Muscle layer of colon (tissue), 2 donors: ENCODE data around the gene GPRIN2.
"Not testable (repeated sequence)": the region's sequence is repeated elsewhere in the genome, so short reads cannot be mapped to it uniquely, and the experiment has no call there.

Experiments used
- H3K27ac ChIP-seq: one replicate; pipeline ENCODE4 v1.7.0; 2013; ENCODE audit warnings: low read depth, mild to moderate bottlenecking, low read length, moderate library complexity
- H3K27me3 ChIP-seq, 2 donors: one replicate each; pipeline ENCODE4 v1.7.0; 2013; ENCODE audit warnings: low read length in 2 of 2, mild to moderate bottlenecking in 2 of 2; ENCODE audit not compliant: insufficient read depth in 2 of 2, control insufficient read depth in 1 of 2
- H3K36me3 ChIP-seq: one replicate; pipeline ENCODE4 v1.7.0; 2013; ENCODE audit warnings: mild to moderate bottlenecking, low read length; ENCODE audit not compliant: insufficient read depth
- H3K4me1 ChIP-seq: one replicate; pipeline ENCODE4 v1.7.0; 2013; ENCODE audit warnings: mild to moderate bottlenecking, low read length; ENCODE audit not compliant: insufficient read depth
- H3K4me3 ChIP-seq, 2 donors: one replicate each; pipeline ENCODE4 v1.7.0; 2013; ENCODE audit warnings: low read length in 2 of 2, low read depth in 1 of 2, mild to moderate bottlenecking in 1 of 2, moderate library complexity in 1 of 2
- H3K9ac ChIP-seq: one replicate; pipeline ENCODE4 v1.7.0; 2013; ENCODE audit warnings: low read length
- H3K9me3 ChIP-seq: one replicate; pipeline ENCODE4 v1.7.0; 2013; ENCODE audit warnings: mild to moderate bottlenecking, low read length
- donor health status: abdominal sarcoma.
- donor health status: Adenocarcinoma of cecum.

Gene GPRIN2

DNA sequence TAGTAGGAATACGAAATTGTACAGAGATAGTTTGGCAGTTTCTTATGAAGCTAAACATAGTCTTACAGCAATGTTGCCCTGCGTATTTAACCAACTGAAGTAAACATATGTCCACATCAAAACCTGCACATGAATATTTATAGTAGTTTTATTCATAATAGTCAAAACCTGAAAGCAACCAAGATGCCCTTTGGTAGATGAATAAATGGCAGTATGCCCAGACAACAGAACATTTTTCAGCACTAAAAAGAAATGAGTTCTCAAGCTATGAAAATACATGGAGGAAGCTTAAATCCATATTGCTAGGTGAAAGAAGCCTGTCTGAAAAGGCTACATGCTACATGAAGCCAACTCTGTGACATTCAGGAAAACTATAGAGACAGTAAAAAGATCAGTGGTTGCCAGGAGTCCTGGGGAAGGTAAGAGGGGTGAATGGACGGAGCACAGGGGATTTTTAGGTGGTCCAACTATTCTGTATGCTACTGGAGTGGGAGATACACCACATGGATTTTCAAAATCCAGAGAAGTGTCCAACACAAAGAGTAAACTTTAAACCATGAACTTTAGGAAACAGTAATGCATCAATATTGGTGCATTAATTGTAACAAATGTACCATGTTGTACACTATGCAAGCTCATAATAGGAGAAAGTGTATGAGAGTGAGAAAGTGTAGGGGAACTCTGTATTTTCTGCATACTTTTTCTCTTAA lies 17.6 kb downstream of the GPRIN2 start:
- no peak overlapping the region for H3K9ac ChIP-seq
- peaks cover 24% of the 10 kb centered on the region for H3K4me1 ChIP-seq
- H3K4me3 ChIP-seq: no peak overlapping the region
- no peaks in the 10 kb centered on the region for H3K9me3 ChIP-seq
- no peak overlapping the region for H3K27ac ChIP-seq
- H3K36me3 ChIP-seq: no peaks in the 10 kb centered on the region
- no peaks in the 10 kb centered on the region for H3K27me3 ChIP-seq

DNA sequence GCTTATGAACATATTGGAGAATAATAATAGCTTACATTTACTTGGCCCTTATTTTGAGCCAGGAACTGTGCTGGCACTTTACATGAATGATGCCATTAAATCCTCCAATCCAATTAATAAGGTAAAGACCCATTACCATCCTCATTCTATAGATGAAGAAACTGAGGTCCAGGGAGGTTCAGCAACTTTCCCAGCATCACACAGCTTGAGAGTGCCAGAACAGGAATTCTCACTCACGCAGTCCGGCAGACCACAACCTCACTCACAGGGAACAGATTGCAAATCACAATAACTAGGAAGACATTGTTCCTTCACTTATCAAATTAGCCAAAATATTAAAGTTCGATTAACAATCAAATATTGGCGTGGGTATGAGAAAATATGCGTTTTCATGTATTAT lies 18.3 kb downstream of the GPRIN2 start:
- Histone ChIP-seq H3K36me3 (no peaks in the 10 kb centered on the region), H3K9me3 (no peaks in the 10 kb centered on the region), H3K9ac (no peak overlapping the region), H3K4me1 (peaks cover 24% of the 10 kb centered on the region), H3K4me3 (no peak overlapping the region), H3K27me3 (no peaks in the 10 kb centered on the region), H3K27ac (no peak overlapping the region)

DNA sequence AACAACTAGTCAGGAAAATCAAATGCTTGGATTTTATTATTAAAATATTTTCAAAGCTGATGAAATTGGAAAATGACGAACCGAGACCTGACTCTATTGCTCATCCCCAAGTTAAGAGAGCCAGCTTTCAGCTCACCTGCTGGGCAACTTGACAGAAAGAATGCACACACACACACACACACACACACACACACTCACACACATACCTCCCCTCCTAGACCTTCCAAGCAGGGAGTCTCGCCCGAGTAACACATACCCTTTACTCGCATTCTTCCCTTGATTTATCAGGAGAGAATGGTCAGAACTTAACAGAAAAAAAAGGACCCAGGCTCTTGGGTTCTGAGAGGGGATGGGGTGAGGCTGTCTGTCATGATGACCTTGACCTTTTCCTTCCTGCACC lies 19.1 kb downstream of the GPRIN2 start:
- H3K4me1 ChIP-seq: peaks cover 24% of the 10 kb centered on the region
- no peak overlapping the region for H3K4me3 ChIP-seq
- H3K27ac ChIP-seq: no peak overlapping the region
- no peaks in the 10 kb centered on the region for H3K27me3 ChIP-seq
- H3K9me3 ChIP-seq: no peaks in the 10 kb centered on the region
- H3K36me3 ChIP-seq: no peaks in the 10 kb centered on the region
- H3K9ac ChIP-seq: no peak overlapping the region

DNA sequence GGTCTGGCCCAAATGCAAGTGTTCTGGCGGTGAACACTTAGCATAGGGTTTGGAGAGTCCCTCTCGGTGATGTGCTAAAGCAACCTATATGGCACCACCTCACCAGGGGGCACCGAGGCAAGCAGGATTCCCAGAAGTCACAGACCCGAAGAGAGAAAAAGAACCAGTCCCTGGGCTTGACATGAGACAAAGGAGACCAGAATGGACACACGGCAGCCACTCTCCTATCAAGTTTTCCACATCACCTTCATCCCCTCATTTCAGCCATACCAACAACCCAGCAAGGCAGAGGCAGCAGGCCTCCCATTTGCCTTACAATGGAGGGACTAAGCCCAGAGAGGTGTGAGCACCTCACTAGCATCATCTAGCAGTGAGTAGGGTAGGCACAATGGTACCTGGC lies 19.7 kb downstream of the GPRIN2 start:
- H3K9ac ChIP-seq: no peak overlapping the region
- no peak overlapping the region for H3K27ac ChIP-seq
- H3K9me3 ChIP-seq: no peaks in the 10 kb centered on the region
- no peaks in the 10 kb centered on the region for H3K36me3 ChIP-seq
- peaks cover 24% of the 10 kb centered on the region for H3K4me1 ChIP-seq
- no peak overlapping the region for H3K4me3 ChIP-seq
- H3K27me3 ChIP-seq: no peaks in the 10 kb centered on the region

DNA sequence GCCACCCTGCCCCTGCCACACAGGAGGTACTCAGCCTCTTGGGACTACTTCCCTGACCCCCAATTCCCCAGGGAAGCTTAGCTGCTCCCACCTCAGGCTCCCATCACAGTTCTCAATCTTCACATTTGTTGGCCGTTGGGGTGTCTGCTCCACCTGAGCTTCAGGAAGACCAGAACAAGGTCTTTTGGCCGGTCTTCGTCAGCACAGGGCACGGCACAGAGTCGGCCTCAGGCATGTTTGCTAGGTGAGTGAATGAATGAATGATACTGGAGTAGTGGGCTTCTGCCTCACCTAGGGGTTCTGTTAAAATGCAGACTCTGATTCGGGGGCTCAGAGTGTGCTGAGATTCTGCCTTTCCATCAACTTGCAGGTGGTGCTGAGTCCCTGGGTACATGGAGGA lies 20.3 kb downstream of the GPRIN2 start:
- no peaks in the 10 kb centered on the region for H3K9me3 ChIP-seq
- H3K4me1 ChIP-seq: peaks cover 24% of the 10 kb centered on the region
- no peaks in the 10 kb centered on the region for H3K36me3 ChIP-seq
- H3K9ac ChIP-seq: no peak overlapping the region
- H3K27me3 ChIP-seq: no peaks in the 10 kb centered on the region
- no peak overlapping the region for H3K27ac ChIP-seq
- no peak overlapping the region for H3K4me3 ChIP-seq

DNA sequence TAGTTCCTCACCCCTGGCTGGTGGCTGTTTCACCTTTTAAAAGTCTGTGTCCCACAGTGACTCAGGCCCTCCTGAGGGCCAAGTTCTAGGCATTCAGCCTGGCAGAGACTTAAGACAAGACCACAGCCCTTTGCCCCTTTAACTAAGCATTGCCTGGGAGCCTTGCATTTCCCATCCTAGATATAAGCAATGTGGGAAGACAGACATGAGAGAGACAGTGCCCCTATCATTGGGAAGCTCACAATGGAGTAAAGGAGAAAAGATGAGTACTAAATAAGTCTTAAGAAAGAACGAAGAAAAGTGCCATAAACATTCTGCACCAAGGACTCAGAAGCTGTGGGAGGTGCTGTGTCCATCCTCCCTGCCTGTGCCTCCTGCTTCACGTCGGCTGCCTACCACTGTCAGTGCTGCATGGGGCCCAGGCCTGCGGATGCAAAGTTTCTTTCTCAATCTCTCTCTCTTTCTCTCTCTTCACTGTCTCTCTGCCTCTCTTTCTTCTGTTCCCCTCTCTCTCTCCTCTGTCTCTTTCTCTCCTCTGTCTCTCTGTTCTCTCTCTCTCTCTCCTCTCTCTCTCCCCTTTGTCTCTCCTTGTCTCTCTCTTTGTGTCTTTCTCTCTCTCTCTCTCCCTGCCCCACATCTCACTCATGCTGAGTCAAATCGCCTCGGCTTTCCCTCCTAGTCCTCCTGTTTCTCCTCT lies 21.5 kb downstream of the GPRIN2 start:
- Histone ChIP-seq H3K36me3 (no peaks in the 10 kb centered on the region), H3K9me3 (no peaks in the 10 kb centered on the region), H3K9ac (no peak overlapping the region), H3K4me3 (no peak overlapping the region), H3K4me1 (peaks cover 15% of the 10 kb centered on the region), H3K27ac (no peak overlapping the region), H3K27me3 (no peaks in the 10 kb centered on the region)

DNA sequence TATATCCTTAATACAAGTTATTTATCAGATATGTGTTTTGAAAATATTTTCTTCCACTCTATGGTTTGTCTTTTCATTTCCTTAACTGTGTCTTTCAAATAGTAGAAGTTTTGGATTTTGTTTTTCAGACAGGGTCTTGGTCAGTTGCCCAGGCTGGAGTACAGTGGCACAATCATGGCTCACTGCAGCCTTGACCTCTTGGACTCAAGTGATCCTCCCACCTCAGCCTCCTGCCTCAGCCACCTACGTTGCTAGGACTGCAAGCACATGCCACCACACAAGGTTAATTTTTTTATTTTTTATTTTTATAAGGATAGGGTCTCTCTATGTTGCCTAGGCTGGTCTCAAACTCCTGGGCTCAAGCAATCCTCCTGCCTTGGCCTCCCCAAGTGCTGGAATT lies 24.2 kb downstream of the GPRIN2 start:
- H3K27ac ChIP-seq, H3K9ac ChIP-seq, H3K27me3 ChIP-seq, H3K4me1 ChIP-seq, H3K9me3 ChIP-seq, H3K36me3 ChIP-seq, H3K4me3 ChIP-seq: not testable (repeated sequence)

DNA sequence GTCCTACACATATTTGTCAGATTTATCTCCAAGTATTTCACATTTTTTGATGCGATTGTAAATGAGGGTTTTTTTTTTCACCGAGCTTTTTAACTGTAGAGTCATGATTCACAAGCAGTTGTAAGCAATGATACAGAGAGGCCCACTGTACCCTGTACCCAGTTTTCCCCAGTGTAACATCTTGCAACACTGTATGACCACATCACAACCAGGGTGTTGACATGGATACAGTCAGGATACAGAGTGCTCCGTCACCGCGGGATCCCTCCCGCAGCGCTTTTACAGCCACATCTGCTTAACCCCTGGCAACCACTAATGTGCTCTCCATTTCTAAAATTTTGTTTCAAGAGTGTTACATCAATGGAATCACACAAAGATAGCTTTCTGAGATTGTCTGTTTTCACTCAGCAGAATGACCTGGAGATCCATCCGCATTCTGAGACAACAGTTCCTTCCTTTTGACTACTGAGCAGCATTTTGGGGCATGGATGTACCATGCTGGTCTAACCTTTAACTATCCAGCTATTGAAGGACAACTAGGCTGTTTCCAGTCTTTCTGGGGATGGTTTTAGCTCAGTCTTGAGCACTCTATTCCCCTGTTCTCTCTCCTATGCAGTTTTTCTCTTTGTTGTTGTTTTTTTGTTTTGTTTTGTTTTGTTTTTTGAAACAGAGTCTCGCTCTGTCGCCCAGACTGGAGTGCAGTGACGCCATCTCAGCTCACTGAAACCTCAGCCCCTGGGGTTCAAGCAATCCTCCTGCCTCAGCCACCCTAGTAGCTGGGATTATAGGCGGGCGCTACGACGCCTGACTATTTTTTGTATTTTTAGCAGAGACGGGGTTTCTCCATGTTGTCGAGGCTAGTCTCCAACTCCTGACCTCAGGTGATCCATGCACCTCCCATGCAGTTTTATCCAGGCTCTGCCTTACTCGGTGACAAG lies 25.9 kb downstream of the GPRIN2 start:
- Histone ChIP-seq H3K27me3 (no peaks in the 10 kb centered on the region), H3K9ac (no peak overlapping the region)

DNA sequence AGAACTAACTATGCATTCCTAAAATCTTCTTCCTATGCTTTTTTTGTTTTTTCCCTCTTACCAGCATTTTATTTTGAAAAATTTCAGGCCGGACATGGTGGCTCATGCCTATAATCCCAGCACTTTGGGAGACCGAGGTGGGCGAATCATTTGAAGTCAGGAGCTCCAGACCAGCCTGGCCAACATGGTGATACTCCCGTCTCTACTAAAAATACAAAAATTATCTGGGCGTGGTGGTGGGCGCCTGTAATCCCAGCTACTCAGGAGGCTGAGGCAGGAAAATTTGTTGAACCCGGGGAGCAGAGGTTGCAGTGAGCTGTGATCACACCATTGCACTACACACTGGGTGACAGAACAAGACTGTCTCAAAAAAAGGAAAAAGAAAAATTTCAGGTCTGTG lies 26.7 kb downstream of the GPRIN2 start:
- H3K4me3 ChIP-seq, H3K9me3 ChIP-seq, H3K27ac ChIP-seq, H3K9ac ChIP-seq, H3K4me1 ChIP-seq, H3K36me3 ChIP-seq, H3K27me3 ChIP-seq: not testable (repeated sequence)

More for the DNA sequence above, 25.9 kb downstream of the GPRIN2 start:
- Histone ChIP-seq H3K27ac (no peak overlapping the region), H3K9me3 (no peaks in the 10 kb centered on the region), H3K4me1 (no peaks in the 10 kb centered on the region), H3K4me3 (no peak overlapping the region), H3K36me3 (no peaks in the 10 kb centered on the region)

DNA sequence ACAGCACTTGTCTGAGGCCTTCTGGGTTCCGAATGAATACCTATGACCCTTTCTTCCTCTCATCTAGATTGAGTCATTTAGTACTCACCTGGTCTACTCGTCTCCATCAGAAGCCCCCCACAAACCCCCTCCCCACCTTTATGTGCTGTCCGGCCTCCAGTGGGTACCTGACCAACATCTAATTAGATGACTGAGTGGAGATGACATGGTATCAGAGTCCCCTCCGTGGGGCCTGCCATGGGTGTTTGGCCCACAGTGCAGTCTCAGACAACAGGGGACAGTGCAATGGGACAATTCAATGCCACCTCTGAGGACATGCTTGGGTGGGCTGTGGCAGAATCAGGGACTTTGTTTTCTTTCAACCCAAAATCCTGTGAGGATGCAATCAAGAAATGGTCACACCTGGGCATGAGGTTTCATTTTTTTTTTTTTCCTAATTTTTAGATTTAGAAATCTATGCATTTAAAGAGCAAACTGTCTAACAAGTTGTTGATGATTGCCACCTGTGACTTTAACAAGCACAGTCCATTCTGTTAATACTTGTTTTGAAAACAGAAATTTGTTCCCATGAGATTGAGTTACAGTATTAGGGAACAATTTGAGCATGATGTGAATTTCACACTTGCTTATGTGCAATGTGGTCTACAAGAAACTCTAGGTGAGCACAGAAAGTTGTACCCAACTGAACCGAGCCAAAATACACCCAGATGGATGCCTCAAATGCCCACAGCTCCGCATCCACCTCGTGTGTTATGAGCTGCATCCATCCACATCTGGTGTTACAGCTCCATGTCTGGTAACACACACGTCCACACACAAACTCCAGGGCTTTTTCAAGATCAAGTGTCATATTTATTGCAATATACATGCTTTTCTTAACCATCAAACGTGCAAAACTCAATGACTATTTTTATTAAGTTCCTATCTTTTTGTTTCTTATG lies 27.5 kb downstream of the GPRIN2 start:
- H3K9me3 ChIP-seq: no peaks in the 10 kb centered on the region
- no peaks in the 10 kb centered on the region for H3K27me3 ChIP-seq
- H3K4me3 ChIP-seq: no peak overlapping the region
- no peaks in the 10 kb centered on the region for H3K36me3 ChIP-seq
- no peak overlapping the region for H3K27ac ChIP-seq
- H3K9ac ChIP-seq: no peak overlapping the region
- H3K4me1 ChIP-seq: peaks cover 6% of the 10 kb centered on the region
